ACHN (cell line): ENCODE data around the gene BMF.

Experiments used
- DNase-seq: peaks from one replicate; pipeline ENCODE4 v3.0.0-alpha.2; 2015
- in situ Hi-C: cut with HindIII; loops from 2 replicates; pipeline ENCODE4 v1.10.0; 2017; ENCODE audit warnings: low sequenced_read_pairs, low pct_ligation_motif_present, low pct_unique_long_range_greater_than_20kb

BMF gene

DNA sequence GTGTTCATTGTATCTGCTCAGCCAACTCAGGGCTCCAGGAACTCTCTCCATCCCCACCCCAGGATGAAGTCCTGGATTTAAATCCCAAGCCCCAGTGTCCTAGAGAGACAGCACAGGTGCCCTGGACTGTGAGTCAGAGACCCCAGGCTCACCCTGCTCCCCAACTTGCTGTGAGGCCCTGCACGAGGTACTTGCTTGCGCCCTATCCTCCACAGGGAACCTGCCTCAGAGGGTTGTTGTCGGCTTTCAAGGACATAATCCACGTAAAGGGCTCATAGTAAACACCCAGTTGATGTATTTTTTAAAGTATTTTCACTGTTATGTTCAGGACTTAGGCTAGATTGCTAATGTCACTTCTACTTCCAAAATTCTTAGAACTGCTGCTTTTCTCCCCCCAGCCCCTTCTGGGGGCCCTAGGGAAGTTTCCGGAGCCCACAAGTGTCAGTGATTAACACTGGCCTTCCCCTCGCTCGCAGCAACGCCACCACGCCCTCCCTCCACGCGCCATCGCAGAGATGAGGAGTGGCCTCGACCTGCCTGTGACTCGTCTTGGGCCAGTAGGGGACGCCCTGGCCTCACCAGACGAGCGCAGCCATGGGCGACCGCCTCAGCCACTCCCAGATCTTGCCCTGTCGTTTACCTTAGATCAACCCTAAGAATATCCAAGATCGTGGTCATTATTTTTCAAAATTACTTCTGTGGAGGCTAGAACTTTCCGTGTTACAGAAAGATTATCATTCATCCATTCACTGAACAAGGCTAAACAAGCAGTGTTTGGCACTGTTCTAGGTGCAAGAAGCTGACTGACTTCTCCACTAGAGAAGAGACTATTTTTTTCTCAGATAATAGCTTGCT, 63.7 kb downstream of the BMF start:
- in situ Hi-C loops = no loop called here
- peak; percentile 79 for DNase-seq

DNA sequence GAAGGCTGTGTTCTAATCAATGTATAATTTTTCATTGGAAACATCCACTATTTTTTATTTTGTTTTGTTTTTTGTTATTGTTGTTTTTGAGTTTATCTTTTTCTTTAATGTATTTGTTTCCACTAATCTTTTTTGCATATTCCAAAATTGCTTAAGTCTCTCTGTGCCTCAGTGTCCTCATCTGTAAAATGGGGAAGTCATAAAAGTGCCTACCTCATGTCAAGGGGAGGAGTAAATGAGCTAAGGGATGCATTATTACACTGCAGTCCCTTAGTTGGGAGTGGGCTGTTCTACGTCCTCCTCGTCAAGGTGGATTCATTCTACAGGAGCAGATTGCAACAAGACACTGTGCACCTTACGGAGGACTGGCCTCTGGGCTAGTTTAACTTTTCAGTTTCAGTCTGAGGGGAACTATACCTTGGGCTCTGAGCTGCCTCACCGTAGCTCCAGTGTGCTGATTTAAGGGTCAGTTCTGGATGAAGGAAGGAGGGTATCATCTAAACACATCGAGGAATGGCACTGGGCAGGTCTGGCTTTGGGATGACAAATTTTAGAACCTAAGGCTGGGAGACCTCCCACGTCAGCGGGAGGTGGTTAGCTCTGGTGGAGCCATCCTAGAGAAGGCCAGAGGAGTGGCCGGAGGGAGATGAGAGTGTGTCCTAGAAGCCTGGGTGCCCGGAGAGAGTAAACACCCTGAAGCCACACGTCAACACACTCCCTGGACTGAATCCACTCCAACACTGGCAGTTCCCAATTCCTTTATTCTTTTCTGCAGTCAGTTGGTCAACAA, 64.6 kb downstream of the BMF start:
- no peak for DNase-seq
- in situ Hi-C loops = no loop called here

DNA sequence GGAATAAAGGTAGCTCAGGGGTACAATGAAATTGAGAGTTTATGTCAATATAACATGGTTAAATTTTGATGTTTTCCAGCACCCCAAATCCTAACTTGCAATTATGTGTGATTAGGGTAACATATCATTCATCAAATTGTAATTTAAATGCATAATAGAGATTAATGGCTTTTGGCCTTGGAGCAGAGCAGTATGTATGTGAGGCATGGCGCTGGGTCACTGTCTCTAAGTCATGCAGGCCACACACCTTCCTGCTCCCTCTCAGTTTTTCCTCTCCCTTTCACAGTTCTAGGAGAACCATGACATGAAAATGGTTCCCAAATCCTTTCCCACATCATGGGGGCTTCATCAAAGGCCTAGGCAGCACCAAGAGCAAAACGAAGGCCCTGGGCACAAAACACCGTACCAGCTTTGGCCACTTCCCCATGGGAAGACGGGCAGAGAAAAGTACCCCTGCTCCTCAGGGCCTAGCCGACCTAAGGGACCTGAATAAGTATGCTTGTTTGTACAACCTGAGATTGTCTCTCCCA, 65.8 kb downstream of the BMF start:
- no peak for DNase-seq
- in situ Hi-C loops = no loop called here

DNA sequence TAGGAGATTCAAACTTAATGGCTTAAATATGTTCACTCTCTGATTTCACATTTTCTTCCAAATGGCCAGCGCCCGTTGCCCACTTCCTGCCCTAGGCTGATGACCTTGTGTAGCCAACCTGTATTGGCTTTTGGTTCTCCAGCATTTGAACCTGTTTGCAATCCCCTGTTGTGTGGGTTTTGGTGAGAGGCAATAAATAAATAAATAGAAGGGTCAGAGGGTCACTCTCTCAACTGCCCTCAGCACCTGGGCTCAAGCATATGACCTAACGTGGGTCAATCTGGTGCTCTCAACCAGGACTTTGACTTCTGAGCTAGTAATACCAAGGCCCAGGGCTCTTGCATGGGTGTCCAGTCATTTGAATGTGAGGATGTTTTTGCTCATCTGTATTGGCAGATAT, 67.9 kb downstream of the BMF start:
- in situ Hi-C loops = no loop called here
- DNase-seq = no peak

DNA sequence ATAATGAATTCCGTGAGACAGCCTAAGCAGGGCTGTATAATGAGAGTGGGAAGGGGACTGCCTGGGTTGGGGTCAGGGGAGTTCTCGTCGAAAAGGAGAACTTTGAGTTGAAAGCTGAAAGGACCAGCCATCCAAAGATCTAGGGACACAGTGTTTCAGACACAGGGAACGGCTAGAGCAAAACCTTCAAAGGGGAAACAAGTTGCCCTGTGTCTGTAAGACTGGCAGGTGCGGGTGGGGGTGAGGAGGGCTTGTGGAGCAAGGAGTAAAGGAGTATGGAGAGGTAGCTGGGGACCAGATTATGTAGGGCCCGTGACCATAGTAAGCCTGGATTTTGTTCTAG, 68.4 kb downstream of the BMF start:
- no peak for DNase-seq
- in situ Hi-C loops = no loop called here

DNA sequence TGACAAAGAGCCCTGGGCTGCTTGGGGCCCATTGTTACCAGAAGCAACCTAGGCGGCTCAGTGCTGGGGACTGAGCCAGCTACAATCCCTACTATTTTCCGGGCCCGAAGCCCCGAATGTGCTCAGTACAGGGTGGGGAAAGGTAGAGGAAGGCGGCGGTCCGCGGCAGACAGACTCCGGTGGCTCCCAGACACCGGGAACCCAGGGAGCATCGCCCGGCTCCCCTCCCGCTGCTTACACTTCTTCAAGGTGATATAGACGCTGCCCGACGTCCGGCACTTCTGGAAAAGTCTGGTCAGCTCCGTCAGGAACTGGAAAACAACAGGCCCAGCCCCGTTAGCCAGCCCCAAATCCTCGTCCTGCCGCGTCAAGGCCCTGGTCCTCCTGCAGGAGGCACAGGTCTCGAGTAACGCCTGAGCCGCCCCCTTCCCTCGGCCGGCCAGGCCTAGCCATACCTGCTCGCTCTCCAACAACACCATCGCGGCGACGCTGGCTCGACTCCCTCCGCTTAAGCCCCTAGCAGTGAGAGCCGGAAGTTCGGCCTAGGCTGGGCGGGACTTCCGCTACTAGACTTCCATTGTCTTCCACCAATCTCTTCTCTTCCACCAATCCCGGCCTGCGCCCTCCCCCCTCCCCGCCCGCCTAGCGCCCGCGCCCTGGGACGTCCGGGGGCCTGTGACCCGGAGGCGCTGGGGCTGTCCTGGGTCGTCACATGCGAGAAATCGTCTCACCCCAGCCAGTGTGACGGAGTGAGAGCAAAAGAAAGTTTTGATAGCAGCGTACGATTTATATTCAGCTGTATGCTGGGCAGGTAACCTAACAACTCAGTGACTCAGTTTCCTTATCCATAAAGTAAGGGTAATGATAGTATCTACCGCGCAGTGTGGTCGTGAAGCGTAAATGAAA, 69.8 kb downstream of the BMF start, which contains the start of gene SRP14:
Gene SRP14 (minus strand): TSS at position 544 of the 906 bp plus-strand sequence. CDS start 65 bp downstream, at position 479.
- in situ Hi-C loops = no loop called here
- peak; percentile 90 for DNase-seq

DNA sequence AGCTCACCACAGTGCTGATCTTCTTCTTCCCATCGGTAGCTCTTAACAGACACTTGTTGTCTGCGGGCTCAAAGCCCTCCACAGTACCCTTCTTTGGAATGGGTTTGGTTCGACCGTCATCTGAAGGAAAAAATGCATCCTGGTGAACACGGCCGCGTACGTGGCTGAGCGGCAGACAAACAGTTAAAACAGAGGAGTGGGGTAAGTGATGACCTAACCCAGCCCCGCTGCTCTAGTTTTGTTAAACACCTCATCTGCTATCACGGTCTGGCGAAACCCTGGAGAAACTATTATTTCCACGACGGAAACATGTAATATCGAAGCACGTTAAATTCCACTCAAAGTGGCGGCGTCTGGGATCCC, 70.4 kb downstream of the BMF start:
- peak; percentile 24 for DNase-seq
- in situ Hi-C loops = no loop called here
